K562 (cell line): ENCODE data around the gene ECM1. TPM values are rescaled to one million over a fixed set of nuclear protein-coding genes. Genes with fewer than 3 reads are reported as not detected.
A peak's percentile ranks its signal among the peaks of the same experiment; 100 is the strongest.

ENCODE experiments used
- C11orf30 ChIP-seq: fragments of 450-650 bp; IDR thresholded peaks from 2 replicates; pipeline ENCODE4 v1.6.1; 2016; ENCODE audit warnings: low read depth, mild to moderate bottlenecking
- CBFA2T2 ChIP-seq: fragments of 450-650 bp; conservative IDR thresholded peaks from 2 replicates; pipeline ENCODE4 v1.6.1; 2017; ENCODE audit warnings: mild to moderate bottlenecking
- CCNT2 ChIP-seq: IDR thresholded peaks from 2 replicates; pipeline ENCODE4 v1.6.1; 2011; ENCODE audit warnings: borderline replicate concordance, low read depth, mild to moderate bottlenecking, moderate library complexity, mixed read lengths, low read length; ENCODE audit not compliant: insufficient read length; ENCODE audit errors: extremely low read depth
- CREM ChIP-seq: IDR thresholded peaks from 2 replicates; pipeline ENCODE4 v1.6.1; 2014; ENCODE audit warnings: antibody characterized with exemption, low read depth
- DNMT1 ChIP-seq: fragments of 450-650 bp; IDR thresholded peaks from 2 replicates; pipeline ENCODE4 v1.6.1; 2016; ENCODE audit warnings: antibody characterized with exemption, mild to moderate bottlenecking
- HDAC1 ChIP-seq, 2 experiments: fragments of 450-650 bp; IDR thresholded peaks; 2 replicates each; pipeline ENCODE4 v1.6.1; 2016 to 2017; ENCODE audit warnings: inconsistent platforms in 1 of 2, mild to moderate bottlenecking in 1 of 2, moderate library complexity in 1 of 2
- HNRNPK ChIP-seq: fragments of 200-400 bp; formaldehyde crosslinking; IDR thresholded peaks from one replicate; pipeline ENCODE4 v1.6.1; 2018; ENCODE audit warnings: mild to moderate bottlenecking, low read depth, low read length; ENCODE audit not compliant: poor library complexity, severe bottlenecking
- NCOA1 ChIP-seq: fragments of 450-650 bp; IDR thresholded peaks from 2 replicates; pipeline ENCODE4 v1.6.1; 2016; ENCODE audit warnings: low read depth
- RBM14 ChIP-seq: fragments of 200-400 bp; formaldehyde crosslinking; IDR thresholded peaks from 2 replicates; pipeline ENCODE4 v1.6.1; 2018; ENCODE audit warnings: low read depth, mild to moderate bottlenecking, low read length, moderate library complexity, borderline replicate concordance; ENCODE audit not compliant: insufficient read depth
- SP1 ChIP-seq: sonication (generic); formaldehyde crosslinking; IDR thresholded peaks from 2 replicates; pipeline ENCODE4 v1.8.1; 2022; ENCODE audit warnings: mild to moderate bottlenecking, missing genetic modification reagents
- ZBED1 ChIP-seq: IDR thresholded peaks from 2 replicates; pipeline ENCODE4 v1.6.1; 2014
- ZNF184 ChIP-seq: sonication (generic); formaldehyde crosslinking; IDR thresholded peaks from 2 replicates; pipeline ENCODE4 v1.5.0; 2020; ENCODE audit warnings: missing genetic modification reagents
- ZNF217 ChIP-seq: sonication (generic); formaldehyde crosslinking; IDR thresholded peaks from 2 replicates; pipeline ENCODE4 v1.8.0; 2022; ENCODE audit warnings: mild to moderate bottlenecking, missing genetic modification reagents
- ZNF408 ChIP-seq: fragments of 250-450 bp; sonication (Bioruptor Pico); IDR thresholded peaks from 2 replicates; pipeline ENCODE4 v1.4.0; 2020; ENCODE audit warnings: low read depth, mild to moderate bottlenecking, moderate library complexity
- ZNF589 ChIP-seq: fragments of 200-800 bp; sonication (Bioruptor generic); IDR thresholded peaks from 2 replicates; pipeline ENCODE4 v1.6.1; 2016; ENCODE audit warnings: low read depth, missing genetic modification characterization, missing compliant biosample characterization
- ZNF79 ChIP-seq: fragments of 250-450 bp; sonication (Bioruptor Pico); IDR thresholded peaks from 2 replicates; pipeline ENCODE4 v1.4.0; 2020; ENCODE audit warnings: low read depth, mild to moderate bottlenecking, moderate library complexity
- polyA plus RNA-seq, 8 experiments: library from polyadenylated mRNA; depleted of rRNA in 4 of 8; stranded (reverse) in 5 of 8; unstranded in 3 of 8; fragments of >200 nt; fragmentation: Nextera tagmentation in 2 of 8; fragmentation: Illumina TruSeq in 1 of 8; extraction: Ambion mirVana in 2 of 8; extraction: Trizol in 1 of 8; gene quantifications; 2 replicates each; pipeline versions ENCODE4 v1.2.1 to v1.2.3, GENCODE V29; 2011 to 2014; ENCODE audit warnings: inconsistent platforms in 1 of 8, missing spikeins in 1 of 8
- total RNA-seq, 7 experiments: library from RNA; depleted of rRNA in 6 of 7; stranded (reverse); fragments of >200 nt in 6 of 7; fragmentation: Illumina TruSeq in 2 of 7; extraction: Trizol in 2 of 7; gene quantifications; 2 replicates each; pipeline versions ENCODE4 v1.2.1 to v1.2.3, GENCODE V29; 2011 to 2021; ENCODE audit warnings: low replicate concordance in 1 of 7
- TF ChIP-seq, protein P1 (sequence below): fragments of 450-650 bp; formaldehyde crosslinking; conservative IDR thresholded peaks from 2 replicates; pipeline ENCODE4 v1.4.0; 2022; ENCODE audit warnings: mild to moderate bottlenecking, missing genetic modification characterization
- TF ChIP-seq, protein P2 (sequence below): fragments of 450-650 bp; formaldehyde crosslinking; IDR thresholded peaks from 2 replicates; pipeline ENCODE4 v1.4.0; 2020; ENCODE audit warnings: mild to moderate bottlenecking, moderate library complexity
- TF ChIP-seq, protein P3 (sequence below): sonication (generic); formaldehyde crosslinking; IDR thresholded peaks from 2 replicates; pipeline ENCODE4 v1.8.0; 2022; ENCODE audit warnings: missing genetic modification reagents, mild to moderate bottlenecking, borderline replicate concordance
- TF ChIP-seq, protein P4 (sequence below): sonication (generic); formaldehyde crosslinking; IDR thresholded peaks from 2 replicates; pipeline ENCODE4 v1.8.1; 2022; ENCODE audit warnings: missing genetic modification reagents

ECM1 gene
- total and polyA plus RNA-seq, 9 of the 15 experiments (the other 6 are each of a cell fraction or from before 2014, with no cell fraction given) = 6.6 to 52.2 (median 12.8) TPM

DNA sequence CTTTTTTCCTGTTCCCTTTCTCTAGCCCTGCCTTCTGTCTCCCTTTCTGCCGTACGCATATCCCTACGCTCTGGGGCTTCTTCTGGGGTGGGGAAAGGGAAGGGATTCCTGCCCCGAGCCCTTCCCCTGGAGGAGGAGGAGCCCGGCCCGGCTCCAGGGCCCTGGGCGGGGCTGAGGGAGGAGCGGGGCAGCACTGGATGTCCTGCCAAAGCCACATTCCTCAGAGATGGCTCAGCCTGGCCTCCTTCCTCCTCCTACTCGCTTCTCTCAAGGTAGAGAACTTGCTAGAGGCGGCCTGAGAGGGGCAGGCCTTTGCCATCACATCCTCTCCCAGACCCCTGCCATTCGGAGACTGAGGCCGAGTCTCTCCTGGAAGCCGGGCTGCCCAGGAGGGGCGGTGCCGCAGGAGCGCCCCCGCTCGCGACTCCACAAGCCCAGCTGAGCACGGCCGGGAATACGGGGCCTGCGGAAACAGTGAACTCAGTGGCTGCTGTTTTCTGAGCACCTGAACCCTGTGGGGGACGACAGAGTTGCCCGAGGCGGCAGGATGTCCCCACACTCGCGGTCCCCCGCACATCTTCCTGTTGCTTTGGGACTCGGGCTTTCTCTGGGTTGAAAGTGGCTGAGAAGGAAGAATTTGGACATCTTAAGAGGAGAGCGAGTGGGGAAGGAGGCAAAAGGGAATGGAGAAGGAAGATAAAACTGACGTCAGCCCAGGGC is 53.5 kb downstream of the ECM1 start (continued):
- TF ChIP-seq HNRNPK = no peak
- peak; percentile 46 for TF ChIP-seq CCNT2
- peak; percentile 64 for TF ChIP-seq SP1 (CRISPR knock-in tag)
- no peak for TF ChIP-seq ZNF217 (CRISPR knock-in tag)
- no peak for TF ChIP-seq CREM
- TF ChIP-seq, protein P1, sequence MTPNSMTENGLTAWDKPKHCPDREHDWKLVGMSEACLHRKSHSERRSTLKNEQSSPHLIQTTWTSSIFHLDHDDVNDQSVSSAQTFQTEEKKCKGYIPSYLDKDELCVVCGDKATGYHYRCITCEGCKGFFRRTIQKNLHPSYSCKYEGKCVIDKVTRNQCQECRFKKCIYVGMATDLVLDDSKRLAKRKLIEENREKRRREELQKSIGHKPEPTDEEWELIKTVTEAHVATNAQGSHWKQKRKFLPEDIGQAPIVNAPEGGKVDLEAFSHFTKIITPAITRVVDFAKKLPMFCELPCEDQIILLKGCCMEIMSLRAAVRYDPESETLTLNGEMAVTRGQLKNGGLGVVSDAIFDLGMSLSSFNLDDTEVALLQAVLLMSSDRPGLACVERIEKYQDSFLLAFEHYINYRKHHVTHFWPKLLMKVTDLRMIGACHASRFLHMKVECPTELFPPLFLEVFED (CRISPR knock-in tag) = no peak
- no peak for TF ChIP-seq CBFA2T2
- TF ChIP-seq HDAC1 (IDR thresholded peaks at IDR 0.05) = peak in 1 of 2 experiments; percentile 32; a peak in 2 of 4 replicates
- TF ChIP-seq ZBED1 = 0 out of 2 replicates have a peak, but pooled peaks have one; percentile 10
- no peak for TF ChIP-seq ZNF408 (CRISPR knock-in tag)
- no peak for TF ChIP-seq ZNF79
- TF ChIP-seq ZNF184 (CRISPR knock-in tag) = no peak
- no peak for TF ChIP-seq C11orf30
- no peak for TF ChIP-seq RBM14
- TF ChIP-seq, protein P2, sequence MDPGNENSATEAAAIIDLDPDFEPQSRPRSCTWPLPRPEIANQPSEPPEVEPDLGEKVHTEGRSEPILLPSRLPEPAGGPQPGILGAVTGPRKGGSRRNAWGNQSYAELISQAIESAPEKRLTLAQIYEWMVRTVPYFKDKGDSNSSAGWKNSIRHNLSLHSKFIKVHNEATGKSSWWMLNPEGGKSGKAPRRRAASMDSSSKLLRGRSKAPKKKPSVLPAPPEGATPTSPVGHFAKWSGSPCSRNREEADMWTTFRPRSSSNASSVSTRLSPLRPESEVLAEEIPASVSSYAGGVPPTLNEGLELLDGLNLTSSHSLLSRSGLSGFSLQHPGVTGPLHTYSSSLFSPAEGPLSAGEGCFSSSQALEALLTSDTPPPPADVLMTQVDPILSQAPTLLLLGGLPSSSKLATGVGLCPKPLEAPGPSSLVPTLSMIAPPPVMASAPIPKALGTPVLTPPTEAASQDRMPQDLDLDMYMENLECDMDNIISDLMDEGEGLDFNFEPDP (CRISPR knock-in tag) = no peak
- peak; percentile 40; the same call in 1 of the 2 replicates for TF ChIP-seq ZNF589 (CRISPR knock-in tag)
- no peak for TF ChIP-seq NCOA1
- TF ChIP-seq, protein P3, sequence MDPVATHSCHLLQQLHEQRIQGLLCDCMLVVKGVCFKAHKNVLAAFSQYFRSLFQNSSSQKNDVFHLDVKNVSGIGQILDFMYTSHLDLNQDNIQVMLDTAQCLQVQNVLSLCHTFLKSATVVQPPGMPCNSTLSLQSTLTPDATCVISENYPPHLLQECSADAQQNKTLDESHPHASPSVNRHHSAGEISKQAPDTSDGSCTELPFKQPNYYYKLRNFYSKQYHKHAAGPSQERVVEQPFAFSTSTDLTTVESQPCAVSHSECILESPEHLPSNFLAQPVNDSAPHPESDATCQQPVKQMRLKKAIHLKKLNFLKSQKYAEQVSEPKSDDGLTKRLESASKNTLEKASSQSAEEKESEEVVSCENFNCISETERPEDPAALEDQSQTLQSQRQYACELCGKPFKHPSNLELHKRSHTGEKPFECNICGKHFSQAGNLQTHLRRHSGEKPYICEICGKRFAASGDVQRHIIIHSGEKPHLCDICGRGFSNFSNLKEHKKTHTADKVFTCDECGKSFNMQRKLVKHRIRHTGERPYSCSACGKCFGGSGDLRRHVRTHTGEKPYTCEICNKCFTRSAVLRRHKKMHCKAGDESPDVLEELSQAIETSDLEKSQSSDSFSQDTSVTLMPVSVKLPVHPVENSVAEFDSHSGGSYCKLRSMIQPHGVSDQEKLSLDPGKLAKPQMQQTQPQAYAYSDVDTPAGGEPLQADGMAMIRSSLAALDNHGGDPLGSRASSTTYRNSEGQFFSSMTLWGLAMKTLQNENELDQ (CRISPR knock-in tag) = no peak
- TF ChIP-seq DNMT1 = peak; percentile 87; the same call in 1 of the 2 replicates
- TF ChIP-seq, protein P4, sequence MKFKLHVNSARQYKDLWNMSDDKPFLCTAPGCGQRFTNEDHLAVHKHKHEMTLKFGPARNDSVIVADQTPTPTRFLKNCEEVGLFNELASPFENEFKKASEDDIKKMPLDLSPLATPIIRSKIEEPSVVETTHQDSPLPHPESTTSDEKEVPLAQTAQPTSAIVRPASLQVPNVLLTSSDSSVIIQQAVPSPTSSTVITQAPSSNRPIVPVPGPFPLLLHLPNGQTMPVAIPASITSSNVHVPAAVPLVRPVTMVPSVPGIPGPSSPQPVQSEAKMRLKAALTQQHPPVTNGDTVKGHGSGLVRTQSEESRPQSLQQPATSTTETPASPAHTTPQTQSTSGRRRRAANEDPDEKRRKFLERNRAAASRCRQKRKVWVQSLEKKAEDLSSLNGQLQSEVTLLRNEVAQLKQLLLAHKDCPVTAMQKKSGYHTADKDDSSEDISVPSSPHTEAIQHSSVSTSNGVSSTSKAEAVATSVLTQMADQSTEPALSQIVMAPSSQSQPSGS (CRISPR knock-in tag) = no peak
